Esophagus muscularis mucosa (tissue), 4 donors: ENCODE data around the gene SLC22A16.

Source experiments
- EP300 ChIP-seq: sonication (generic); formaldehyde crosslinking; IDR thresholded peaks from one replicate; pipeline ENCODE4 v1.6.1; 2017; ENCODE audit warnings: antibody characterized with exemption
- POLR2A ChIP-seq: fragments of 450-650 bp; IDR thresholded peaks from one replicate; pipeline ENCODE4 v1.6.1; 2017; ENCODE audit warnings: antibody characterized with exemption, moderate library complexity, mild to moderate bottlenecking, low read depth
- POLR2AphosphoS5 ChIP-seq, 2 donors: sonication (generic); formaldehyde crosslinking; IDR thresholded peaks; one replicate each; pipeline ENCODE4 v1.6.1; 2017; ENCODE audit warnings: antibody characterized with exemption in 2 of 2
- TF ChIP-seq, protein P1 (sequence below), 3 experiments: fragments of 200-600 bp in 2 of 3; fragments of 450-650 bp in 1 of 3; sonication (generic) in 2 of 3; IDR thresholded peaks; one replicate each; pipeline ENCODE4 v1.5.1; 2017 to 2019; ENCODE audit warnings: antibody characterized with exemption in 3 of 3, mild to moderate bottlenecking in 2 of 3, moderate library complexity in 1 of 3

DNA sequence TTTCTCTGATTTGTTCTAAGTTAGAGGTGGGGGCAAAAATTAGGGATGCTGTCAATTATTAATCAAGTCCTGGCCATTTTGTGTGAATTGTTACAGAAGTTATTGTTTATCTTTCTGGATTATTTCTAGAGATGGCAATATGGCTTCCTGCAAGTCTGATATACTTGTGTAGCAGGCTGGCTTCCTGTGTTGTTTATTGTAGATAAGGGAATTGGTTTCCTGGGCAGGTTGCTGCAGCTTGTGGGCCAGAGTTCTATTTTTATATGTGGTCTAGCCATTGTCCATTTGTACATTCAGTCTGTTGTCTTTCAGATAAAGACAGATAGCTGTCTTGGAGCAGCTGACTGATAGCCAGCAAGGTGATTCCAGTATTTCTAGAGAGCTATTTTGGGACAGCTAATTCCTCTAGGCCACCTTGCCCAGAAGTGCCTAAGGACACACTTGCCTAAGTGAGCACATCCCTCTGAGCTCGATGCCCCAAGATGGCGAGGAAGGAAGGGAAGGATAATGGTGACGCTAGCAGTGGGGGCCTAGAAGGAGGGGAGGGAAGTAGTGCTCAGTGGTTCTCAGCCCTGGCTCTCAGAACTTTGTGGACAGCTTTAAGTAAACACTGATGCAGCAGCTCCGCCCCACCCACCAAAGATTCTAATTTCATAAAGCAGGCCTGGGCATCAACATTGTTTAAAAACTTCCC, 86.6 kb downstream of the SLC22A16 start:
- TF ChIP-seq, protein P1, sequence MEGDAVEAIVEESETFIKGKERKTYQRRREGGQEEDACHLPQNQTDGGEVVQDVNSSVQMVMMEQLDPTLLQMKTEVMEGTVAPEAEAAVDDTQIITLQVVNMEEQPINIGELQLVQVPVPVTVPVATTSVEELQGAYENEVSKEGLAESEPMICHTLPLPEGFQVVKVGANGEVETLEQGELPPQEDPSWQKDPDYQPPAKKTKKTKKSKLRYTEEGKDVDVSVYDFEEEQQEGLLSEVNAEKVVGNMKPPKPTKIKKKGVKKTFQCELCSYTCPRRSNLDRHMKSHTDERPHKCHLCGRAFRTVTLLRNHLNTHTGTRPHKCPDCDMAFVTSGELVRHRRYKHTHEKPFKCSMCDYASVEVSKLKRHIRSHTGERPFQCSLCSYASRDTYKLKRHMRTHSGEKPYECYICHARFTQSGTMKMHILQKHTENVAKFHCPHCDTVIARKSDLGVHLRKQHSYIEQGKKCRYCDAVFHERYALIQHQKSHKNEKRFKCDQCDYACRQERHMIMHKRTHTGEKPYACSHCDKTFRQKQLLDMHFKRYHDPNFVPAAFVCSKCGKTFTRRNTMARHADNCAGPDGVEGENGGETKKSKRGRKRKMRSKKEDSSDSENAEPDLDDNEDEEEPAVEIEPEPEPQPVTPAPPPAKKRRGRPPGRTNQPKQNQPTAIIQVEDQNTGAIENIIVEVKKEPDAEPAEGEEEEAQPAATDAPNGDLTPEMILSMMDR (IDR thresholded peaks at IDR 0.05) = no peak
- no peak for TF ChIP-seq POLR2A
- no peak for TF ChIP-seq POLR2AphosphoS5 (IDR thresholded peaks at IDR 0.05)
- no peak for TF ChIP-seq EP300
